SU-DHL-6 (cell line): Measurements from ENCODE around the gene TNFAIP6.

ENCODE experiments used
- H2AFZ ChIP-seq: fragments of 200-600 bp; sonication (generic); 2 replicates; pipeline ENCODE4 v1.6.1; 2014; ENCODE audit warnings: low read depth, mild to moderate bottlenecking, moderate library complexity, mixed read lengths, antibody characterized with exemption, low read length; ENCODE audit not compliant: severe bottlenecking
- H3F3A ChIP-seq: fragments of 200-600 bp; shearing (Covaris generic); 2 replicates; pipeline ENCODE4 v1.6.0; 2016; ENCODE audit warnings: antibody characterized with exemption, mild to moderate bottlenecking; ENCODE audit not compliant: insufficient read depth
- H3K27ac ChIP-seq: fragments of 200-600 bp; sonication (generic); 2 replicates; pipeline ENCODE4 v1.5.1; 2016; ENCODE audit warnings: low read depth, mild to moderate bottlenecking, low read length, moderate library complexity, mixed read lengths
- H3K27me3 ChIP-seq: fragments of 200-600 bp; sonication (generic), shearing (Covaris generic); 2 replicates; pipeline ENCODE4 v1.6.0; 2014; ENCODE audit warnings: mild to moderate bottlenecking, low read length
- H3K36me3 ChIP-seq: fragments of 200-600 bp; sonication (generic); 2 replicates; pipeline ENCODE4 v1.6.1; 2014; ENCODE audit warnings: mild to moderate bottlenecking, low read length, mixed read lengths
- H3K4me2 ChIP-seq: fragments of 300-600, 200-600 bp; shearing (Covaris generic), sonication (generic); 2 replicates; pipeline ENCODE4 v1.6.0; 2014; ENCODE audit warnings: low read length, low read depth, mild to moderate bottlenecking; ENCODE audit not compliant: poor library complexity, severe bottlenecking
- H3K4me3 ChIP-seq: fragments of 200-600 bp; sonication (generic); 2 replicates; pipeline ENCODE4 v1.5.1; 2014; ENCODE audit warnings: antibody characterized with exemption, low read length, mild to moderate bottlenecking, mixed read lengths; ENCODE audit not compliant: insufficient read depth, poor library complexity, severe bottlenecking
- H3K79me2 ChIP-seq: fragments of 200-600 bp; sonication (generic); 2 replicates; pipeline ENCODE4 v1.6.1; 2014; ENCODE audit warnings: mild to moderate bottlenecking, low read length, moderate library complexity; ENCODE audit not compliant: insufficient read depth
- H3K9ac ChIP-seq: fragments of 200-600 bp; sonication (generic); 2 replicates; pipeline ENCODE4 v1.7.0; 2014; ENCODE audit warnings: mild to moderate bottlenecking, low read length
- H3K9me2 ChIP-seq: fragments of 200-600 bp; sonication (generic); replicated peaks from 2 replicates; pipeline ENCODE4 v1.6.1; 2014; ENCODE audit warnings: low read length; ENCODE audit not compliant: insufficient read depth
- H3K9me3 ChIP-seq: fragments of 200-600 bp; sonication (generic); 2 replicates; pipeline ENCODE4 v1.6.1; 2014; ENCODE audit warnings: low read length, mixed read lengths; ENCODE audit not compliant: insufficient read depth
- H4K20me1 ChIP-seq: fragments of 200-600 bp; sonication (generic); 2 replicates; pipeline ENCODE4 v1.6.1; 2014; ENCODE audit warnings: low read depth, mild to moderate bottlenecking, antibody characterized with exemption, low read length, moderate library complexity, mixed read lengths
- EZH2phosphoT487 ChIP-seq: fragments of 200-600 bp; sonication (generic), shearing (Covaris generic); conservative IDR thresholded peaks from 2 replicates; pipeline ENCODE4 v1.6.1; 2018; ENCODE audit warnings: mild to moderate bottlenecking, antibody characterized with exemption, low read length, moderate library complexity, mixed read lengths
- TF ChIP-seq, protein P1 (sequence below): fragments of 200-600 bp; sonication (generic); IDR thresholded peaks from one replicate; pipeline ENCODE4 v1.5.1; 2017; ENCODE audit warnings: antibody characterized with exemption, mild to moderate bottlenecking, low read length, moderate library complexity; ENCODE audit not compliant: insufficient read depth, poor library complexity, severe bottlenecking

TNFAIP6 gene

DNA sequence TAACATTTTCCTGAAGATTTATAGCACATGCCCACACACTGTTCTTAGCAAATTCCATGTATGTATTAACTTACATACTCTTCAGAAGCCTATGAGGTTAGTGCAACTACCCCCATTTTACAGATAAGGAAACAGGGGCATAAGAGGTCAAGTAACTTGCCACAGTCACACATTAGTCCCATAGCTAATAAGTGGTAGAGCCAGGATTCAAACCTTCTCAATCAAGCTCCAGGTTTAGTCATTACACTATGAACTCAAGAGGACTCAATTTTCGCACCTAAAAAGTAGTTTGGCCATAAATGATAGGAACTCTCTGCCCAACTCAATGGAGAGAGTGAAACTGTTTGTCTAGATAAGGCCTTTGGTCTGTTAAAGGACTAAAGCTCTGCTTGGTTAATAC lies 42.6 kb downstream of the TNFAIP6 start:
- H3K9me3 ChIP-seq: no peaks in the 10 kb centered on the region
- no peak overlapping the region for H3K4me3 ChIP-seq
- H3K36me3 ChIP-seq: no peaks in the 10 kb centered on the region
- no peak overlapping the region for H2AFZ ChIP-seq
- no peaks in the 10 kb centered on the region for H3F3A ChIP-seq
- H3K79me2 ChIP-seq: no peaks in the 10 kb centered on the region
- TF ChIP-seq, protein P1, sequence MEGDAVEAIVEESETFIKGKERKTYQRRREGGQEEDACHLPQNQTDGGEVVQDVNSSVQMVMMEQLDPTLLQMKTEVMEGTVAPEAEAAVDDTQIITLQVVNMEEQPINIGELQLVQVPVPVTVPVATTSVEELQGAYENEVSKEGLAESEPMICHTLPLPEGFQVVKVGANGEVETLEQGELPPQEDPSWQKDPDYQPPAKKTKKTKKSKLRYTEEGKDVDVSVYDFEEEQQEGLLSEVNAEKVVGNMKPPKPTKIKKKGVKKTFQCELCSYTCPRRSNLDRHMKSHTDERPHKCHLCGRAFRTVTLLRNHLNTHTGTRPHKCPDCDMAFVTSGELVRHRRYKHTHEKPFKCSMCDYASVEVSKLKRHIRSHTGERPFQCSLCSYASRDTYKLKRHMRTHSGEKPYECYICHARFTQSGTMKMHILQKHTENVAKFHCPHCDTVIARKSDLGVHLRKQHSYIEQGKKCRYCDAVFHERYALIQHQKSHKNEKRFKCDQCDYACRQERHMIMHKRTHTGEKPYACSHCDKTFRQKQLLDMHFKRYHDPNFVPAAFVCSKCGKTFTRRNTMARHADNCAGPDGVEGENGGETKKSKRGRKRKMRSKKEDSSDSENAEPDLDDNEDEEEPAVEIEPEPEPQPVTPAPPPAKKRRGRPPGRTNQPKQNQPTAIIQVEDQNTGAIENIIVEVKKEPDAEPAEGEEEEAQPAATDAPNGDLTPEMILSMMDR: no peak
- TF ChIP-seq EZH2phosphoT487: no peak
- no peak overlapping the region for H3K4me2 ChIP-seq
- H3K9me2 ChIP-seq: no peaks in the 10 kb centered on the region
- H3K9ac ChIP-seq: no peak overlapping the region
- H4K20me1 ChIP-seq: no peaks in the 10 kb centered on the region
- no peak overlapping the region for H3K27ac ChIP-seq
- H3K27me3 ChIP-seq: no peaks in the 10 kb centered on the region

DNA sequence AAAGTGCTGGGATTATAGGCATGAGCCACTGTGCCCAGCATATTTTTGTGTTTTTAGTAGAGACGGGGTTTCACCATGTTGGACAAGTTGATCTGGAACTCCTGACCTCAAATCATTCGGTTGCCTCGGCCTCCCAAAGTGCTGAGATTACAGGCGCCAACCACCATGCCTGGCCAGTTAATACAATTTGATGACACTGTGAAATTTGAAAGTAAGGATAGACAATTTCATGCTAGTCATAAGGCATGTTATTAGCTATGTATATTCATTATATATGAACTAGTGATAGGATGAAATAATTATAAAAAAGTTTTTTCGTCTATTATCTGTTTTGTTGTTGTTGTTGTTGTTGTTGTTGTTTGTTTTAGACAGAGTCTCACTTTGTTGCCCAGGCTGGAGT lies 43.8 kb downstream of the TNFAIP6 start:
- Histone ChIP-seq H3K27ac (no peak overlapping the region), H3K9me2 (no peaks in the 10 kb centered on the region), H3K9ac (no peak overlapping the region), H2AFZ (no peak overlapping the region), H3K36me3 (no peaks in the 10 kb centered on the region), H3K9me3 (no peaks in the 10 kb centered on the region), H3F3A (no peaks in the 10 kb centered on the region), H3K4me3 (no peak overlapping the region), H3K79me2 (no peaks in the 10 kb centered on the region), H4K20me1 (no peaks in the 10 kb centered on the region), H3K4me2 (no peak overlapping the region), H3K27me3 (no peaks in the 10 kb centered on the region)
- TF ChIP-seq EZH2phosphoT487: no peak

DNA sequence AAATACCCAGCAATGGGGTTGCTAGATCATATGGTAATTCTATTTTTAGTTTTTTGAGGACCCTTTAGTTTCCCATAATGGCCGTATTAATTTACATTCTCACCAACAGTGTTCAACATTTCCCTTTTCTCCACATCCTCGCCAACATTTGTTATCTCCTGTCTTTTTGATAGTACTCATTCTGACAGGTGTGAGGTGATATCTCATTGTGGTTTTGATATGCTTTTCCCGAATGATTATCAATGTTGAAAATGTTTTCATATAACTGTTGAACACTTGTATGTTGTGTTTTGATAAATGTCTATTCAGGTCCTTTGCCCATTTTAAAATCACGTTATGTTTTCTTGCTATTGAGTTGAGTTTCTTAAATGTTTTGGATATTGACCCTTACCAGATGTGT lies 46.5 kb downstream of the TNFAIP6 start:
- H3K27me3 ChIP-seq: no peaks in the 10 kb centered on the region
- H2AFZ ChIP-seq: no peak overlapping the region
- H3K36me3 ChIP-seq: no peaks in the 10 kb centered on the region
- no peak overlapping the region for H3K4me2 ChIP-seq
- H3F3A ChIP-seq: no peaks in the 10 kb centered on the region
- H3K9ac ChIP-seq: no peak overlapping the region
- no peak overlapping the region for H3K27ac ChIP-seq
- H3K9me2 ChIP-seq: no peaks in the 10 kb centered on the region
- H4K20me1 ChIP-seq: no peaks in the 10 kb centered on the region
- no peaks in the 10 kb centered on the region for H3K9me3 ChIP-seq
- H3K79me2 ChIP-seq: no peaks in the 10 kb centered on the region
- H3K4me3 ChIP-seq: no peak overlapping the region
- TF ChIP-seq, protein P1: no peak
- no peak for TF ChIP-seq EZH2phosphoT487

DNA sequence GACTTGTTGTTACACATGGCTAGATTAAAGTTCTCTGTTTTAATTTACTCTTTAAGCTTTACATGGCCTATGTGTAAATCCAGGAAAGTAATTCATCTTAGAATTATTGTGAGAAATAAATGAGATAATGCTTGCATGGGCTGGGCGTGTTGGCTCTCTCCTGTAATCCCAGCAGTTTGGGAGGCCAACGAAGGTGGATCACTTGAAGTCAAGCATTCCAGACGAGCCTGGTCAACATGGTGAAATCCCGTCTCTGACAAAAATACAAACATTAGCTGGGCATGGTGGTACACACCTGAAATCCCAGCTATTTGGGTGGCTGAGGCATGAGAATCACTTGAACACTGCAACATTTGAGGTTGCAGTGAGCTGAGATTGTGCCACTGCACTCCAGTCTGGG lies 48.0 kb downstream of the TNFAIP6 start:
- H3K9me2 ChIP-seq: no peaks in the 10 kb centered on the region
- H3K27ac ChIP-seq: no peak overlapping the region
- H3K4me3 ChIP-seq: no peak overlapping the region
- H3K27me3 ChIP-seq: no peaks in the 10 kb centered on the region
- no peak overlapping the region for H2AFZ ChIP-seq
- peaks cover 7% of the 10 kb centered on the region for H3K79me2 ChIP-seq
- no peak overlapping the region for H3K4me2 ChIP-seq
- H3K9ac ChIP-seq: no peak overlapping the region
- TF ChIP-seq, protein P1: no peak
- no peak for TF ChIP-seq EZH2phosphoT487
- H3K9me3 ChIP-seq: no peaks in the 10 kb centered on the region
- no peaks in the 10 kb centered on the region for H3K36me3 ChIP-seq
- no peaks in the 10 kb centered on the region for H4K20me1 ChIP-seq
- H3F3A ChIP-seq: no peaks in the 10 kb centered on the region
